Adrenal gland (tissue), 12 donors: ENCODE data around the gene TMEM42. TPM values are rescaled to one million over a fixed set of nuclear protein-coding genes. Genes with fewer than 3 reads are reported as not detected.

Source experiments
- DNase-seq, 7 donors: peaks; one replicate each; pipeline ENCODE4 v3.0.0-alpha.2; 2019 to 2020
- H3K27ac ChIP-seq, 5 donors: fragments of 200-600 bp; sonication (generic) in 4 of 5; 1 replicate in 3 of 5; 2 replicates in 2 of 5; pipeline versions ENCODE4 v1.5.1 to v1.8.0; 2016 to 2020; ENCODE audit warnings: mild to moderate bottlenecking in 1 of 5
- H3K27me3 ChIP-seq: fragments of 200-600 bp; 2 replicates; pipeline ENCODE4 v1.8.0; 2021
- H3K36me3 ChIP-seq, 2 donors: fragments of 200-600 bp; replicated peaks in 1 of 2; 1 replicate in 1 of 2; 2 replicates in 1 of 2; pipeline versions ENCODE4 v1.5.1 to v1.8.0; 2018 to 2022
- H3K4me1 ChIP-seq, 2 donors: fragments of 200-600 bp; replicated peaks in 1 of 2; 1 replicate in 1 of 2; 2 replicates in 1 of 2; pipeline versions ENCODE4 v1.5.1 to v1.8.0; 2018 to 2021
- H3K4me3 ChIP-seq, 4 donors: fragments of 200-600 bp; sonication (generic) in 3 of 4; one replicate each; pipeline ENCODE4 v1.5.1; 2016 to 2018
- H3K9me3 ChIP-seq, 3 donors: fragments of 200-600 bp; sonication (generic) in 1 of 3; replicated peaks in 1 of 3; 1 replicate in 2 of 3; 2 replicates in 1 of 3; pipeline versions ENCODE4 v1.5.1 to v1.8.0; 2016 to 2021
- CTCF ChIP-seq, 6 experiments: fragments of 450-650 bp in 4 of 6; fragments of 200-600 bp in 2 of 6; sonication (generic) in 1 of 6; IDR thresholded peaks; 1 replicate in 5 of 6; 2 replicates in 1 of 6; pipeline versions ENCODE4 v1.5.1 to v1.8.0; 2016 to 2021; ENCODE audit warnings: antibody characterized with exemption in 6 of 6, mild to moderate bottlenecking in 2 of 6, moderate library complexity in 1 of 6
- POLR2A ChIP-seq, 2 donors: fragments of 450-650 bp; IDR thresholded peaks; one replicate each; pipeline ENCODE4 v1.6.1; 2017; ENCODE audit warnings: antibody characterized with exemption in 2 of 2, mild to moderate bottlenecking in 2 of 2, moderate library complexity in 1 of 2
- WGBS, 4 donors: extraction: QIAGEN DNeasy Blood & Tissue Kit in 2 of 4; methylation state at CpG; one replicate each; pipeline versions ENCODE4 v1.1.5 to v1.1.7; 2013 to 2017; 5-methylcytosine and 5-hydroxymethylcytosine counted together
- intact Hi-C, 2 donors: fragments of 100-400 bp; cut with DNase I; formaldehyde crosslinking; loops; one replicate each; pipeline versions ENCODE4 v1.14.1 to v1.15.0; 2022 to 2023
- polyA plus RNA-seq, 3 donors: library from polyadenylated mRNA; stranded (reverse); fragments of 200-250 nt in 2 of 3; fragments of 350-450 nt in 1 of 3; fragmentation: Illumina TruSeq in 1 of 3; extraction: RNeasy Lipid Tissue Mini Kit (QIAGEN cat#74804) in 1 of 3; gene quantifications; one replicate each; pipeline ENCODE4 v1.2.3, GENCODE V29; 2013 to 2014
- total RNA-seq, 9 donors: library from RNA; depleted of rRNA in 4 of 9; stranded (reverse); fragments of >200 nt in 4 of 9; fragments of 120-200 nt in 1 of 9; fragmentation: NEBNext Ultra II Directional in 1 of 9; extraction: Animal tissue kit (Norgen Biotek cat#: 25700) in 1 of 9; gene quantifications; one replicate each; pipeline versions ENCODE4 v1.1.0 to v1.2.4, GENCODE V29; 2013 to 2023
- donor health status: healthy with polysubstance abuse.
- donor health status: Bipolar disorder and iron deficiency.
- donor health status: DM: yes; HTN: yes; CAD: no.
- donor health status: DM: no; HTN: no; CAD: no.
- donor health status: DM: no; HTN: no; CAD: no.
- donor health status: DM: yes; HTN: yes; CAD: no.

Gene TMEM42
- total and polyA plus RNA-seq, 12 donors, result 7.5 to 41.7 (median 29.5) TPM

- TF ChIP-seq POLR2A (IDR thresholded peaks at IDR 0.05) (no peak), CTCF (IDR thresholded peaks at IDR 0.05) (no peak)
- Histone ChIP-seq H3K36me3 (no peaks in the 10 kb centered on the region), H3K27ac (no peak overlapping the region), H3K9me3 (no peaks in the 10 kb centered on the region), H3K4me3 (no peak overlapping the region), H3K27me3 (no peaks in the 10 kb centered on the region), H3K4me1 (no peaks in the 10 kb centered on the region)
- DNase-seq, result no peak
- WGBS, 4 donors, result 50 to 60% (median 57%) methylated on average over 2 of the region's 2 CpGs
- intact Hi-C loops, result no loop called here
Observed at GRCh38 chr3:44893097-44893496, 31.4 kb downstream of the TMEM42 start.

GRCh38 chr3:44894485-44894884 is 32.8 kb downstream of the TMEM42 start:
- H3K4me3 ChIP-seq, result no peak overlapping the region
- intact Hi-C loops, result no loop called here
- 47 to 68% (median 64%) methylated on average over 5 of the region's 5 CpGs for WGBS, 4 donors
- no peaks in the 10 kb centered on the region for H3K36me3 ChIP-seq
- H3K27ac ChIP-seq, result no peak overlapping the region
- H3K4me1 ChIP-seq, result no peaks in the 10 kb centered on the region
- TF ChIP-seq POLR2A (IDR thresholded peaks at IDR 0.05) (no peak), CTCF (IDR thresholded peaks at IDR 0.05) (no peak)
- no peak for DNase-seq
- peaks cover 6% of the 10 kb centered on the region for H3K27me3 ChIP-seq
- H3K9me3 ChIP-seq, result no peaks in the 10 kb centered on the region

GRCh38 chr3:44896440-44896839 is 34.7 kb downstream of the TMEM42 start:
- H3K9me3 ChIP-seq, result no peaks in the 10 kb centered on the region
- no peak overlapping the region for H3K4me3 ChIP-seq
- no peak overlapping the region for H3K27ac ChIP-seq
- no peaks in the 10 kb centered on the region for H3K4me1 ChIP-seq
- TF ChIP-seq POLR2A (IDR thresholded peaks at IDR 0.05) (no peak), CTCF (IDR thresholded peaks at IDR 0.05) (no peak)
- DNase-seq, result no peak
- H3K27me3 ChIP-seq, result peaks cover 11% of the 10 kb centered on the region
- H3K36me3 ChIP-seq, result no peaks in the 10 kb centered on the region
- intact Hi-C loops, result no loop called here
- 84 to 87% (median 85%) methylated on average over 2 of the region's 2 CpGs for WGBS, 4 donors

- H3K36me3 ChIP-seq, result no peaks in the 10 kb centered on the region
- no peak for TF ChIP-seq CTCF (IDR thresholded peaks at IDR 0.05)
- TF ChIP-seq POLR2A (IDR thresholded peaks at IDR 0.05), result no peak
- WGBS, 4 donors, result 61 to 68% (median 62%) methylated on average over 13 of the region's 13 CpGs
- H3K27me3 ChIP-seq, result peaks cover 11% of the 10 kb centered on the region
- DNase-seq, result no peak
- intact Hi-C loops, result no loop called here
- no peak overlapping the region for H3K27ac ChIP-seq
- H3K4me1 ChIP-seq, result no peaks in the 10 kb centered on the region
- H3K4me3 ChIP-seq, result no peak overlapping the region
- H3K9me3 ChIP-seq, result no peaks in the 10 kb centered on the region
Observed at GRCh38 chr3:44899683-44900367, 38.1 kb downstream of the TMEM42 start.
